HCT116 (cell line): ENCODE results near the gene CFAP74. TPM values are rescaled to one million over a fixed set of nuclear protein-coding genes. Genes with fewer than 3 reads are reported as not detected.

Source experiments
- ATAC-seq: fragments of 200-7000 bp; cut with Tn5 transposase; 2 replicates; pipeline ENCODE4 v1.9.1; 2020; ENCODE audit warnings: mild to moderate bottlenecking, moderate library complexity
- BruUV-seq: library from RNA; stranded (reverse); fragments of 400-500 nt; replicated peaks from 2 replicates; lab custom pipeline; 2021; lab: Mats Ljungman, UMichigan
- CTCF ChIA-PET: fragments of 300-600 bp; sonication (Branson Sonifier 250); formaldehyde crosslinking; loops from one replicate; lab custom pipeline; 2021; ENCODE audit warnings: antibody characterized with exemption; lab: Charles Lee
- POLR2A ChIA-PET: fragments of 300-600, 350-600 bp; sonication (Branson Sonifier 250); formaldehyde crosslinking; loops from one replicate; lab custom pipeline; 2021; ENCODE audit warnings: antibody characterized with exemption; lab: Charles Lee
- RAD21 ChIA-PET, 2 experiments: fragments of 300-600 bp; sonication (Branson Sonifier 250); formaldehyde crosslinking; loops; one replicate each; lab custom pipeline; 2023; ENCODE audit warnings: low total read pairs in 2 of 2; ENCODE audit not compliant: uncharacterized antibody in 2 of 2, unreplicated experiment in 2 of 2, low non-redundant PET in 1 of 2; lab: Charles Lee
- DNase-seq: peaks from one replicate; pipeline ENCODE4 v3.0.0-alpha.2; 2010; ENCODE audit warnings: low read depth, low spot score
- H2AFZ ChIP-seq: fragments of 200-600 bp; shearing (Covaris generic), sonication (generic); 2 replicates; pipeline ENCODE4 v1.6.1; 2017; ENCODE audit warnings: low read depth, mixed run types, mixed read lengths, antibody characterized with exemption, low read length; ENCODE audit not compliant: poor library complexity, severe bottlenecking
- H3K27ac ChIP-seq: 2 replicates; pipeline ENCODE4 v1.5.1; 2012; ENCODE audit warnings: low read depth, low read length
- H3K27me3 ChIP-seq: fragments of 200-600 bp; sonication (generic); 2 replicates; pipeline ENCODE4 v1.6.1; 2016; ENCODE audit warnings: mixed run types, low read length, mixed read lengths; ENCODE audit not compliant: insufficient read depth
- H3K36me3 ChIP-seq, 2 experiments: fragments of 200-500 bp in 1 of 2; fragments of 200-600 bp in 1 of 2; sonication (Bioruptor generic) in 1 of 2; sonication (generic) in 1 of 2; 2 replicates each; pipeline versions ENCODE4 v1.5.1 to v1.6.1; 2014 to 2016; ENCODE audit warnings: low read length in 2 of 2, inconsistent platforms in 1 of 2, mixed read lengths in 1 of 2, mixed run types in 1 of 2; ENCODE audit not compliant: insufficient read depth in 2 of 2, control insufficient read depth in 1 of 2
- H3K4me1 ChIP-seq, 2 experiments: fragments of 200-600 bp in 1 of 2; sonication (generic) in 1 of 2; 2 replicates each; pipeline versions ENCODE4 v1.5.1 to v1.6.1; 2012 to 2017; ENCODE audit warnings: low read length in 2 of 2, inconsistent platforms in 1 of 2, mild to moderate bottlenecking in 1 of 2, mixed read lengths in 1 of 2, mixed run types in 1 of 2, moderate library complexity in 1 of 2; ENCODE audit not compliant: insufficient read depth in 2 of 2, control insufficient read depth in 1 of 2
- H3K4me2 ChIP-seq: fragments of 200-600 bp; sonication (generic); 2 replicates; pipeline ENCODE4 v1.6.1; 2017; ENCODE audit warnings: mixed run types, low read length, mixed read lengths
- H3K4me3 ChIP-seq, 2 experiments: fragments of 200-600 bp in 1 of 2; sonication (generic) in 1 of 2; replicated peaks in 1 of 2; 2 replicates each; pipeline ENCODE4 v1.5.1; 2011 to 2016; ENCODE audit warnings: low read length in 2 of 2, control low read depth in 1 of 2, low read depth in 1 of 2, mild to moderate bottlenecking in 1 of 2, mixed read lengths in 1 of 2, mixed run types in 1 of 2
- H3K79me2 ChIP-seq: fragments of 200-600 bp; sonication (generic); 2 replicates; pipeline ENCODE4 v1.6.1; 2017; ENCODE audit warnings: mild to moderate bottlenecking, mixed run types, low read length, moderate library complexity, mixed read lengths; ENCODE audit not compliant: insufficient read depth
- H3K9ac ChIP-seq: fragments of 200-600 bp; sonication (generic); 2 replicates; pipeline ENCODE4 v1.6.1; 2016; ENCODE audit warnings: low read length, mixed read lengths
- H3K9me2 ChIP-seq: fragments of 200-600 bp; sonication (generic), shearing (Covaris generic); 2 replicates; pipeline ENCODE4 v1.6.1; 2017; ENCODE audit warnings: mixed run types, mild to moderate bottlenecking, moderate library complexity; ENCODE audit not compliant: insufficient read depth
- H3K9me3 ChIP-seq, 2 experiments: fragments of 200-500 bp in 1 of 2; fragments of 200-600 bp in 1 of 2; sonication (Bioruptor generic) in 1 of 2; sonication (generic) in 1 of 2; 2 replicates each; pipeline ENCODE4 v1.6.1; 2014 to 2017; ENCODE audit warnings: low read length in 2 of 2, mixed read lengths in 2 of 2, inconsistent platforms in 1 of 2, low read depth in 1 of 2, mild to moderate bottlenecking in 1 of 2, mixed run types in 1 of 2, moderate library complexity in 1 of 2; ENCODE audit not compliant: control insufficient read depth in 1 of 2, insufficient read depth in 1 of 2
- H4K20me1 ChIP-seq: fragments of 200-600 bp; sonication (generic), shearing (Covaris generic); 2 replicates; pipeline ENCODE4 v1.6.1; 2017; ENCODE audit warnings: mixed run types, mild to moderate bottlenecking, moderate library complexity; ENCODE audit not compliant: insufficient read depth
- CBX3 ChIP-seq: IDR thresholded peaks from 2 replicates; pipeline ENCODE4 v1.6.1; 2012; ENCODE audit warnings: low read depth
- CEBPB ChIP-seq: IDR thresholded peaks from 2 replicates; pipeline ENCODE4 v1.6.1; 2012; ENCODE audit warnings: low read depth
- EZH2 ChIP-seq: fragments of 200-600 bp; sonication (generic); IDR thresholded peaks from 2 replicates; pipeline ENCODE4 v1.6.1; 2017; ENCODE audit warnings: antibody characterized with exemption, mixed run types
- EZH2phosphoT487 ChIP-seq: fragments of 200-600 bp; IDR thresholded peaks from 2 replicates; pipeline ENCODE4 v1.6.1; 2018; ENCODE audit warnings: antibody characterized with exemption, borderline replicate concordance
- FOSL1 ChIP-seq: IDR thresholded peaks from 2 replicates; pipeline ENCODE4 v1.6.1; 2012; ENCODE audit warnings: low read depth
- JUND ChIP-seq: IDR thresholded peaks from 2 replicates; pipeline ENCODE4 v1.6.1; 2012
- POLR2A ChIP-seq: IDR thresholded peaks from 2 replicates; pipeline ENCODE4 v1.7.0; 2011; ENCODE audit warnings: borderline replicate concordance; ENCODE audit not compliant: insufficient read depth, insufficient read length; ENCODE audit errors: extremely low read depth
- RAD21 ChIP-seq: IDR thresholded peaks from 2 replicates; pipeline ENCODE4 v1.6.1; 2012; ENCODE audit warnings: low read depth, mild to moderate bottlenecking
- SIN3A ChIP-seq: IDR thresholded peaks from 2 replicates; pipeline ENCODE4 v1.6.1; 2012; ENCODE audit warnings: low read depth
- SP1 ChIP-seq: IDR thresholded peaks from 2 replicates; pipeline ENCODE4 v1.6.1; 2012; ENCODE audit warnings: low read depth
- SRF ChIP-seq: IDR thresholded peaks from 2 replicates; pipeline ENCODE4 v1.6.1; 2012; ENCODE audit warnings: low read depth
- TCF7L2 ChIP-seq: IDR thresholded peaks from 2 replicates; pipeline ENCODE4 v1.7.0; 2011; ENCODE audit warnings: borderline replicate concordance, inconsistent platforms; ENCODE audit not compliant: insufficient read depth, insufficient read length; ENCODE audit errors: extremely low read depth
- YY1 ChIP-seq: IDR thresholded peaks from 2 replicates; pipeline ENCODE4 v1.6.1; 2011; ENCODE audit warnings: low read length, low read depth, moderate library complexity, mild to moderate bottlenecking; ENCODE audit not compliant: insufficient replicate concordance; ENCODE audit errors: extremely low read depth
- ZFX ChIP-seq: fragments of 450-650 bp; IDR thresholded peaks from 2 replicates; pipeline ENCODE4 v1.6.1; 2017
- ZNF274 ChIP-seq: fragments of 200-500 bp; sonication (Bioruptor generic); IDR thresholded peaks from 2 replicates; pipeline ENCODE4 v1.6.1; 2014; ENCODE audit warnings: mild to moderate bottlenecking, low read depth, low read length, inconsistent platforms
- intact Hi-C: fragments of 100-400 bp; cut with micrococcal nuclease; formaldehyde crosslinking; loops from 2 replicates; pipeline ENCODE4 v1.10.0; 2022
- total RNA-seq: library from RNA; stranded (reverse); gene quantifications from one replicate; pipeline ENCODE4 v1.2.1, GENCODE V29; 2021; ENCODE audit not compliant: unreplicated experiment
- TF ChIP-seq, protein P1 (sequence below), 3 experiments: fragments of 200-600 bp in 1 of 3; sonication (generic) in 1 of 3; IDR thresholded peaks in 2 of 3; conservative IDR thresholded peaks in 1 of 3; 2 replicates each; pipeline ENCODE4 v1.5.1; 2012 to 2017; ENCODE audit warnings: low read depth in 2 of 3, low read length in 2 of 3, antibody characterized with exemption in 1 of 3, borderline replicate concordance in 1 of 3, control low read depth in 1 of 3, mild to moderate bottlenecking in 1 of 3, mixed read lengths in 1 of 3, mixed run types in 1 of 3, moderate library complexity in 1 of 3; ENCODE audit not compliant: insufficient read depth in 1 of 3
- TF ChIP-seq, protein P2 (sequence below): IDR thresholded peaks from 2 replicates; pipeline ENCODE4 v1.6.1; 2012
- TF ChIP-seq, protein P3 (sequence below): IDR thresholded peaks from 2 replicates; pipeline ENCODE4 v1.6.1; 2012

The CFAP74 gene
- total RNA-seq, 1 experiment from 2014 or later, result 4.9 TPM

DNA sequence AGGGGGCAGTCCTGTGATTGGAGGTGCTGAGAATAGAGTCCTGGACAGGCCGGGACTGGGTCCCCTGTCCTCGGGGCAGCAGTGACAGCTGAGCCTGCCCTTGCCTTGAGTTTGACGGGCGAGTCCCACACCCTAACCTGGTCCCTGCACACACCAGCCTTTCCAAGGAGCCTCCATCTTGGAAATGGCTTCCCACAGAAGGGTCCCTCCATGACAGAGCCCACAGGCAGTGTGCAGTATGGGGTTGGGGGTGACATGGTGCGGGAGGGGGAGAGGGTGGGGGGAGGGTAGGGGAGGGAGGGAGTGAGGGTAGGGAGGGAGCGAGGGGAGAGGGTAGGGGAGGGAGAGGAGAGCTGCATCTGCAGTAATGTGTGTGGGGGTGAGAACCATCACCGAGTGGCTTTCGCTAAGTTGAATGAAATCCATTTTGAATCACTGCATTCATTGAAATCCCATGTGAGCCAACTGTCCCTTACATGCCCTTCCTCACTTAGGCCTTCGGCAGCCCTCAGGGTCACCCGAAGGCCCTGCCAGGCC lies 74.4 kb downstream of the CFAP74 start:
- H3K4me3 ChIP-seq, result no peak overlapping the region
- ChIA-PET CTCF (no interaction called here), POLR2A (no interaction called here), RAD21 (no interaction called here)
- DNase-seq (no peak), ATAC-seq (no peak)
- no peaks in the 10 kb centered on the region for H3K27me3 ChIP-seq
- H3K9ac ChIP-seq, result no peak overlapping the region
- BruUV-seq, result no TSS peak
- TF ChIP-seq CBX3, result no peak
- TF ChIP-seq CEBPB, result no peak
- no peak for TF ChIP-seq ZFX
- no peak for TF ChIP-seq SIN3A
- no peak for TF ChIP-seq SRF
- no peak for TF ChIP-seq RAD21
- no peak for TF ChIP-seq JUND
- no peak for TF ChIP-seq EZH2phosphoT487
- TF ChIP-seq, protein P1, sequence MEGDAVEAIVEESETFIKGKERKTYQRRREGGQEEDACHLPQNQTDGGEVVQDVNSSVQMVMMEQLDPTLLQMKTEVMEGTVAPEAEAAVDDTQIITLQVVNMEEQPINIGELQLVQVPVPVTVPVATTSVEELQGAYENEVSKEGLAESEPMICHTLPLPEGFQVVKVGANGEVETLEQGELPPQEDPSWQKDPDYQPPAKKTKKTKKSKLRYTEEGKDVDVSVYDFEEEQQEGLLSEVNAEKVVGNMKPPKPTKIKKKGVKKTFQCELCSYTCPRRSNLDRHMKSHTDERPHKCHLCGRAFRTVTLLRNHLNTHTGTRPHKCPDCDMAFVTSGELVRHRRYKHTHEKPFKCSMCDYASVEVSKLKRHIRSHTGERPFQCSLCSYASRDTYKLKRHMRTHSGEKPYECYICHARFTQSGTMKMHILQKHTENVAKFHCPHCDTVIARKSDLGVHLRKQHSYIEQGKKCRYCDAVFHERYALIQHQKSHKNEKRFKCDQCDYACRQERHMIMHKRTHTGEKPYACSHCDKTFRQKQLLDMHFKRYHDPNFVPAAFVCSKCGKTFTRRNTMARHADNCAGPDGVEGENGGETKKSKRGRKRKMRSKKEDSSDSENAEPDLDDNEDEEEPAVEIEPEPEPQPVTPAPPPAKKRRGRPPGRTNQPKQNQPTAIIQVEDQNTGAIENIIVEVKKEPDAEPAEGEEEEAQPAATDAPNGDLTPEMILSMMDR (IDR thresholded peaks at IDR 0.05 in 2 of 3, conservative IDR thresholded peaks at IDR 0.05 in 1 of 3; ENCODE audit: borderline replicate concordance in 1 of 3, insufficient read depth in 1 of 3, low read depth in 2 of 3, low read length in 2 of 3), result no peak
- TF ChIP-seq TCF7L2, result no peak
- TF ChIP-seq POLR2A, result no peak
- TF ChIP-seq YY1, result no peak
- TF ChIP-seq, protein P2, sequence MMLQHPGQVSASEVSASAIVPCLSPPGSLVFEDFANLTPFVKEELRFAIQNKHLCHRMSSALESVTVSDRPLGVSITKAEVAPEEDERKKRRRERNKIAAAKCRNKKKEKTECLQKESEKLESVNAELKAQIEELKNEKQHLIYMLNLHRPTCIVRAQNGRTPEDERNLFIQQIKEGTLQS, result no peak
- no peak for TF ChIP-seq ZNF274
- no peak for TF ChIP-seq EZH2
- TF ChIP-seq, protein P3, sequence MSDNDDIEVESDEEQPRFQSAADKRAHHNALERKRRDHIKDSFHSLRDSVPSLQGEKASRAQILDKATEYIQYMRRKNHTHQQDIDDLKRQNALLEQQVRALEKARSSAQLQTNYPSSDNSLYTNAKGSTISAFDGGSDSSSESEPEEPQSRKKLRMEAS, result no peak
- no peak for TF ChIP-seq SP1
- no peak for TF ChIP-seq FOSL1
- no peaks in the 10 kb centered on the region for H3K36me3 ChIP-seq
- H3K79me2 ChIP-seq, result no peaks in the 10 kb centered on the region
- intact Hi-C loops, result no loop called here
- H3K4me1 ChIP-seq, result no peaks in the 10 kb centered on the region
- peaks cover 0 to 4% of the 10 kb centered on the region in 2 experiments; a peak in 1 of 4 replicates for H3K9me3 ChIP-seq
- no peak overlapping the region for H2AFZ ChIP-seq
- H4K20me1 ChIP-seq, result no peaks in the 10 kb centered on the region
- no peaks in the 10 kb centered on the region for H3K9me2 ChIP-seq
- H3K27ac ChIP-seq, result no peak overlapping the region
- H3K4me2 ChIP-seq, result no peak overlapping the region
